K562 (cell line): ENCODE measurements around the gene ARHGAP42. TPM values are rescaled to one million over a fixed set of nuclear protein-coding genes. Genes with fewer than 3 reads are reported as not detected.

Experiments
- ATAC-seq: fragments of 200-7000 bp; cut with Tn5 transposase; 3 replicates; pipeline ENCODE4 v1.9.1; 2020; ENCODE audit warnings: moderate library complexity
- BruUV-seq: library from RNA; stranded (reverse); fragments of 400-500 nt; replicated peaks from 2 replicates; lab custom pipeline; 2021; lab: Mats Ljungman, UMichigan
- CTCF ChIA-PET: fragments of 300-600 bp; formaldehyde crosslinking; extraction: SDS; loops from one replicate; lab custom pipeline; 2021; ENCODE audit warnings: low intra/inter-chr PET ratio; lab: Yijun Ruan, JAX
- POLR2A ChIA-PET: fragments of 300-600, 350-650 bp; sonication (Branson Sonifier 250); formaldehyde crosslinking; extraction: SDS; loops from one replicate; lab custom pipeline; 2021; ENCODE audit warnings: antibody characterized with exemption, inconsistent platforms; lab: Yijun Ruan, JAX
- DNase-seq, 4 experiments: peaks; one replicate each; pipeline versions ENCODE4 v3.0.0 to v3.0.0-alpha.2; 2011 to 2018; ENCODE audit warnings: low spot score in 3 of 4, mixed read lengths in 3 of 4; ENCODE audit errors: extremely low read depth in 1 of 4
- FAIRE-seq: peaks from 2 replicates; lab custom pipeline; 2011; peaks lifted over from hg19 to GRCh38; lab: Jason Lieb, UNC
- H2AFZ ChIP-seq: 2 replicates; pipeline ENCODE4 v1.6.0; 2011; ENCODE audit warnings: low read depth, low read length, control low read depth, inconsistent platforms
- H3K27ac ChIP-seq: fragments of 200-600 bp; 3 replicates; pipeline ENCODE4 v1.8.0; 2011; ENCODE audit warnings: low read depth, mild to moderate bottlenecking, control low read depth, inconsistent platforms, low read length, moderate library complexity, mixed read lengths; ENCODE audit errors: extremely low read depth
- H3K27me3 ChIP-seq, 2 experiments: fragments of 300-600 bp in 1 of 2; 2 replicates in 1 of 2; 3 replicates in 1 of 2; pipeline versions ENCODE4 v1.6.0 to v1.8.0; 2011; ENCODE audit warnings: inconsistent platforms in 2 of 2, low read length in 2 of 2, mild to moderate bottlenecking in 1 of 2, mixed read lengths in 1 of 2, moderate library complexity in 1 of 2; ENCODE audit not compliant: control insufficient read depth in 2 of 2, insufficient read depth in 2 of 2
- H3K36me3 ChIP-seq: fragments of 300-600 bp; 3 replicates; pipeline ENCODE4 v1.8.0; 2011; ENCODE audit warnings: mild to moderate bottlenecking, low read length, inconsistent platforms; ENCODE audit not compliant: control insufficient read depth, insufficient read depth
- H3K4me1 ChIP-seq, 2 experiments: fragments of 200-600 bp in 1 of 2; replicated peaks in 1 of 2; 2 replicates in 1 of 2; 3 replicates in 1 of 2; pipeline versions ENCODE4 v1.5.1 to v1.8.0; 2011; ENCODE audit warnings: inconsistent platforms in 2 of 2, low read length in 2 of 2, mild to moderate bottlenecking in 1 of 2, mixed read lengths in 1 of 2, moderate library complexity in 1 of 2; ENCODE audit not compliant: control insufficient read depth in 2 of 2, insufficient read depth in 2 of 2
- H3K4me2 ChIP-seq: 2 replicates; pipeline ENCODE4 v1.6.1; 2011; ENCODE audit warnings: low read length, control low read depth, inconsistent platforms, mixed read lengths; ENCODE audit not compliant: insufficient read depth
- H3K4me3 ChIP-seq: fragments of 200-600 bp; sonication (generic), shearing (Covaris generic); 2 replicates; pipeline ENCODE4 v1.5.1; 2016; ENCODE audit warnings: control low read depth, inconsistent platforms
- H3K79me2 ChIP-seq: fragments of 200-600 bp; 3 replicates; pipeline ENCODE4 v1.8.0; 2011; ENCODE audit warnings: low read length, inconsistent platforms; ENCODE audit not compliant: control insufficient read depth, insufficient read depth
- H3K9ac ChIP-seq, 2 experiments: 2 replicates each; pipeline versions ENCODE4 v1.6.0 to v1.6.1; 2011; ENCODE audit warnings: low read depth in 2 of 2, low read length in 2 of 2, control low read depth in 1 of 2, inconsistent platforms in 1 of 2, mild to moderate bottlenecking in 1 of 2, mixed read lengths in 1 of 2; ENCODE audit not compliant: insufficient read depth in 1 of 2
- H3K9me1 ChIP-seq: one replicate; pipeline ENCODE4 v1.6.0; 2011; ENCODE audit warnings: inconsistent platforms, mild to moderate bottlenecking, low read length, moderate library complexity; ENCODE audit not compliant: control insufficient read depth, insufficient read depth
- H3K9me3 ChIP-seq: replicated peaks from 2 replicates; pipeline ENCODE4 v1.5.1; 2011; ENCODE audit warnings: low read depth, low read length, inconsistent platforms; ENCODE audit not compliant: control insufficient read depth, insufficient read depth
- H4K20me1 ChIP-seq: replicated peaks from 2 replicates; pipeline ENCODE4 v1.6.1; 2011; ENCODE audit warnings: low read length, inconsistent platforms, mixed read lengths; ENCODE audit not compliant: control insufficient read depth, insufficient read depth
- KAT7 ChIP-seq: sonication (generic); formaldehyde crosslinking; IDR thresholded peaks from 2 replicates; pipeline ENCODE4 v1.8.0; 2022; ENCODE audit warnings: missing genetic modification reagents, mild to moderate bottlenecking, borderline replicate concordance
- TAF7 ChIP-seq: fragments of 450-650 bp; IDR thresholded peaks from 2 replicates; pipeline ENCODE4 v1.6.1; 2016; ENCODE audit warnings: missing genetic modification characterization, missing compliant biosample characterization
- TAL1 ChIP-seq: fragments of 450-650 bp; IDR thresholded peaks from 2 replicates; pipeline ENCODE4 v1.6.1; 2016; ENCODE audit warnings: mild to moderate bottlenecking
- ZNF398 ChIP-seq: fragments of 250-450 bp; sonication (Bioruptor Pico); IDR thresholded peaks from 2 replicates; pipeline ENCODE4 v1.8.0; 2021; ENCODE audit warnings: moderate library complexity, mild to moderate bottlenecking, inconsistent platforms
- WGBS: fragments of 100-300 bp; shearing (Covaris generic); methylation state at CpG from one replicate; pipeline ENCODE4 v1.1.6; 2016; ENCODE audit warnings: low coverage, mixed read lengths; ENCODE audit not compliant: insufficient coverage; ENCODE audit errors: missing lambda C conversion rate; 5-methylcytosine and 5-hydroxymethylcytosine counted together
- in situ Hi-C: fragments of 300-500 bp; cut with MboI; formaldehyde crosslinking; loops from 4 replicates; pipeline ENCODE4 v1.15.0; 2018; ENCODE audit warnings: inconsistent platforms, mixed read lengths
- intact Hi-C: fragments of 100-400 bp; cut with micrococcal nuclease; formaldehyde crosslinking; loops from 2 replicates; pipeline ENCODE4 v1.14.2; 2022
- polyA plus RNA-seq, 8 experiments: library from polyadenylated mRNA; depleted of rRNA in 4 of 8; stranded (reverse) in 5 of 8; unstranded in 3 of 8; fragments of >200 nt; fragmentation: Nextera tagmentation in 2 of 8; fragmentation: Illumina TruSeq in 1 of 8; extraction: Ambion mirVana in 2 of 8; extraction: Trizol in 1 of 8; gene quantifications; 2 replicates each; pipeline versions ENCODE4 v1.2.1 to v1.2.3, GENCODE V29; 2011 to 2014; ENCODE audit warnings: inconsistent platforms in 1 of 8, missing spikeins in 1 of 8
- total RNA-seq, 7 experiments: library from RNA; depleted of rRNA in 6 of 7; stranded (reverse); fragments of >200 nt in 6 of 7; fragmentation: Illumina TruSeq in 2 of 7; extraction: Trizol in 2 of 7; gene quantifications; 2 replicates each; pipeline versions ENCODE4 v1.2.1 to v1.2.3, GENCODE V29; 2011 to 2021; ENCODE audit warnings: low replicate concordance in 1 of 7

ARHGAP42 gene
- total and polyA plus RNA-seq, 9 of the 15 experiments (the other 6 are each of a cell fraction or from before 2014, with no cell fraction given), result 0.95 to 6.1 (median 2.4) TPM

GRCh38 chr11:100817620-100818019, 130.5 kb downstream of the ARHGAP42 start (continued):
- no peak for TF ChIP-seq TAF7 (tag)
- no peak for TF ChIP-seq TAL1

DNA sequence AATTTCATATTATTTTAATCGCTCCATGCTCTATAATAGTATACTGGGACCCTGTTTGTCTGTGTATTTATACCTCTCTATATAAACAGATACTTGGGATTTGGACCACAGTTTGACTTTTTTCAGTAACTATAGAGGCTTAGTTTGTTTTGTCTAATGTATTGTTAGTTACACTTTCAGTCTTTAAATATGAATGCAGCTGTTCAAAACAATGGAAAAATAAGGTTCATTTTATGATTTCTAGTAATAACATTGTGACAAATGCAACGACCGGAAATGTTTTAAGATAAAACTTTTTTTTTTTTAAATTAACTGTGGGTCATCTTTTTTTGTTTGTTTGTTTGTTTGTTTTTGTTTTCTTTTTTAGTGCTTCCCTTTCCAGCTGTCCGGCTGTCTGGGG, 133.5 kb downstream of the ARHGAP42 start:
- WGBS, result 27% methylated on average over 4 of the region's 4 CpGs
- no peak for DNase-seq
- POLR2A ChIA-PET, result no interaction called here

More for the DNA sequence above, 133.5 kb downstream of the ARHGAP42 start:
- Histone ChIP-seq H3K4me3 (no peak overlapping the region), H4K20me1 (no peaks in the 10 kb centered on the region), H3K27me3 (no peaks in the 10 kb centered on the region), H3K4me1 (no peaks in the 10 kb centered on the region), H2AFZ (no peak overlapping the region), H3K4me2 (no peak overlapping the region), H3K9me1 (no peaks in the 10 kb centered on the region), H3K9ac (no peak overlapping the region), H3K79me2 (no peaks in the 10 kb centered on the region), H3K27ac (no peak overlapping the region), H3K9me3 (no peaks in the 10 kb centered on the region), H3K36me3 (no peaks in the 10 kb centered on the region)
- no peak for ATAC-seq
- no peak for FAIRE-seq
- in situ Hi-C loops (no loop called here), intact Hi-C loops (no loop called here)
- TF ChIP-seq KAT7 (CRISPR knock-in tag) (no peak), ZNF398 (CRISPR knock-in tag) (no peak)
- CTCF ChIA-PET, result no interaction called here
- no TSS peak for BruUV-seq
